NCI-H128 (cell line): ENCODE results near the gene ZDHHC14.

Source experiments
- DNase-seq: peaks from one replicate; lab custom pipeline; 2025; ENCODE audit not compliant: unreplicated experiment; lab: John Stamatoyannopoulos, UW

The ZDHHC14 gene

GRCh38 chr6:157659536-157660271 lies 278.7 kb downstream of the ZDHHC14 start:
- DNase-seq = no peak

- DNase-seq = no peak
These were observed 279.4 kb downstream of the ZDHHC14 start for GRCh38 chr6:157660414-157660813.

GRCh38 chr6:157661652-157662051 lies 280.7 kb downstream of the ZDHHC14 start:
- DNase-seq = no peak

- DNase-seq = no peak
These were observed 282.3 kb downstream of the ZDHHC14 start for GRCh38 chr6:157663261-157663660.

GRCh38 chr6:157665180-157665579 lies 284.2 kb downstream of the ZDHHC14 start:
- no peak for DNase-seq

- DNase-seq = no peak
These were observed 285.7 kb downstream of the ZDHHC14 start for GRCh38 chr6:157666729-157667128.

- peak; percentile 33 for DNase-seq
These were observed 286.4 kb downstream of the ZDHHC14 start for GRCh38 chr6:157667211-157668008.

GRCh38 chr6:157668009-157668401 lies 287.0 kb downstream of the ZDHHC14 start:
- DNase-seq = no peak

GRCh38 chr6:157668713-157669112 lies 287.7 kb downstream of the ZDHHC14 start:
- no peak for DNase-seq

- no peak for DNase-seq
These were observed 288.3 kb downstream of the ZDHHC14 start for GRCh38 chr6:157669323-157669722.

GRCh38 chr6:157669747-157670216 lies 288.8 kb downstream of the ZDHHC14 start:
- DNase-seq = no peak

GRCh38 chr6:157670466-157671186 lies 289.6 kb downstream of the ZDHHC14 start:
- DNase-seq = no peak

- DNase-seq = no peak
These were observed 291.9 kb downstream of the ZDHHC14 start for GRCh38 chr6:157672726-157673412.

GRCh38 chr6:157673596-157673995 lies 292.6 kb downstream of the ZDHHC14 start:
- no peak for DNase-seq

GRCh38 chr6:157674061-157674460 lies 293.1 kb downstream of the ZDHHC14 start:
- DNase-seq = no peak

GRCh38 chr6:157675831-157676230 lies 294.8 kb downstream of the ZDHHC14 start:
- DNase-seq = no peak

GRCh38 chr6:157676241-157676640 lies 295.3 kb downstream of the ZDHHC14 start:
- no peak for DNase-seq

- no peak for DNase-seq
These were observed 296.2 kb downstream of the ZDHHC14 start for GRCh38 chr6:157677235-157677634.

GRCh38 chr6:157679605-157680580 lies 298.9 kb downstream of the ZDHHC14 start:
- no peak for DNase-seq
